GM12878 (cell line): Measurements from ENCODE around the gene CABLES1. TPM values are rescaled to one million over a fixed set of nuclear protein-coding genes. Genes with fewer than 3 reads are reported as not detected.

ENCODE experiments used
- ATF3 ChIP-seq: IDR thresholded peaks from 2 replicates; pipeline ENCODE4 v1.6.1; 2011; ENCODE audit warnings: low read depth, mild to moderate bottlenecking, low read length, moderate library complexity, borderline replicate concordance; ENCODE audit errors: extremely low read depth
- BHLHE40 ChIP-seq, 2 experiments: fragments of 450-650 bp in 1 of 2; IDR thresholded peaks; 2 replicates each; pipeline ENCODE4 v1.6.1; 2011 to 2017; ENCODE audit warnings: low read depth in 2 of 2, borderline replicate concordance in 1 of 2, improper control_type of control experiment in 1 of 2, low read length in 1 of 2, mild to moderate bottlenecking in 1 of 2
- CBX3 ChIP-seq: fragments of 200-600 bp; sonication (generic); IDR thresholded peaks from 2 replicates; pipeline ENCODE4 v1.6.1; 2016; ENCODE audit warnings: low read depth, borderline replicate concordance
- FOS ChIP-seq: IDR thresholded peaks from 3 replicates; pipeline ENCODE4 v1.6.1; 2011; ENCODE audit warnings: borderline replicate concordance; ENCODE audit not compliant: insufficient read length; ENCODE audit errors: extremely low read depth
- FOXK2 ChIP-seq: fragments of 450-650 bp; IDR thresholded peaks from 2 replicates; pipeline ENCODE4 v1.6.1; 2017; ENCODE audit warnings: mild to moderate bottlenecking, moderate library complexity
- HSF1 ChIP-seq: fragments of 150-350 bp; IDR thresholded peaks from 2 replicates; pipeline ENCODE4 v1.6.1; 2014; ENCODE audit warnings: mild to moderate bottlenecking, low read depth, low read length
- IRF5 ChIP-seq: fragments of 450-650 bp; IDR thresholded peaks from 2 replicates; pipeline ENCODE4 v1.6.1; 2017; ENCODE audit warnings: borderline replicate concordance
- KDM1A ChIP-seq: fragments of 200-600 bp; sonication (generic); IDR thresholded peaks from 2 replicates; pipeline ENCODE4 v1.6.1; 2016; ENCODE audit warnings: borderline replicate concordance
- MLLT1 ChIP-seq: fragments of 450-650 bp; IDR thresholded peaks from 2 replicates; pipeline ENCODE4 v1.6.1; 2016; ENCODE audit warnings: mild to moderate bottlenecking
- NBN ChIP-seq: fragments of 450-650 bp; IDR thresholded peaks from 2 replicates; pipeline ENCODE4 v1.6.1; 2016
- NKRF ChIP-seq: fragments of 450-650 bp; conservative IDR thresholded peaks from 2 replicates; pipeline ENCODE4 v1.6.1; 2017; ENCODE audit warnings: mild to moderate bottlenecking, moderate library complexity
- SIN3A ChIP-seq: IDR thresholded peaks from 2 replicates; pipeline ENCODE4 v1.6.1; 2012; ENCODE audit warnings: low read depth, low read length, improper control_type of control experiment
- TCF12 ChIP-seq: IDR thresholded peaks from 2 replicates; pipeline ENCODE4 v1.6.1; 2011; ENCODE audit warnings: low read depth, mild to moderate bottlenecking, low read length
- TCF7 ChIP-seq: IDR thresholded peaks from 2 replicates; pipeline ENCODE4 v1.6.1; 2014; ENCODE audit warnings: antibody characterized with exemption, borderline replicate concordance
- ZBED1 ChIP-seq: IDR thresholded peaks from 2 replicates; pipeline ENCODE4 v1.6.1; 2016; ENCODE audit warnings: borderline replicate concordance
- ZBTB40 ChIP-seq: fragments of 450-650 bp; IDR thresholded peaks from 2 replicates; pipeline ENCODE4 v1.6.1; 2016; ENCODE audit warnings: mild to moderate bottlenecking, moderate library complexity, borderline replicate concordance
- ZNF622 ChIP-seq: fragments of 450-650 bp; IDR thresholded peaks from 2 replicates; pipeline ENCODE4 v1.6.1; 2017; ENCODE audit warnings: mild to moderate bottlenecking, inconsistent platforms
- ZZZ3 ChIP-seq: IDR thresholded peaks from 2 replicates; pipeline ENCODE4 v1.6.1; 2011; ENCODE audit warnings: low read depth; ENCODE audit not compliant: control insufficient read depth, insufficient read length
- polyA plus RNA-seq, 11 experiments: library from polyadenylated mRNA; depleted of rRNA in 4 of 11; unstranded in 6 of 11; stranded (reverse) in 5 of 11; fragments of >200 nt; fragmentation: Nextera tagmentation in 4 of 11; fragmentation: Illumina TruSeq in 1 of 11; extraction: Ambion mirVana in 4 of 11; extraction: Trizol in 1 of 11; gene quantifications; 1 replicate in 1 of 11; 2 replicates in 10 of 11; pipeline versions ENCODE4 v1.2.1 to v1.2.3, GENCODE V29; 2011 to 2016; ENCODE audit warnings: inconsistent platforms in 2 of 11, missing spikeins in 2 of 11, low read depth in 1 of 11
- total RNA-seq, 4 experiments: library from RNA; depleted of rRNA in 3 of 4; stranded (reverse); fragments of >200 nt in 3 of 4; fragmentation: Illumina TruSeq in 1 of 4; extraction: Trizol in 1 of 4; gene quantifications; 2 replicates each; pipeline versions ENCODE4 v1.2.1 to v1.2.3, GENCODE V29; 2013 to 2021

CABLES1 gene
- total and polyA plus RNA-seq, 10 of the 15 experiments (the other 5 are each of a cell fraction or from before 2014, with no cell fraction given): 2.9 to 27.2 (median 8.2) TPM

GRCh38 chr18:23231340-23232021 lies 96.2 kb downstream of the CABLES1 start (continued):
- TF ChIP-seq ZBTB40: peak; percentile 50; the same call in 1 of the 2 replicates
- peak; percentile 94 for TF ChIP-seq MLLT1
- no peak for TF ChIP-seq KDM1A
- no peak for TF ChIP-seq CBX3
- TF ChIP-seq ZZZ3: no peak
- TF ChIP-seq FOXK2: no peak
- TF ChIP-seq NBN: peak; percentile 99
- no peak for TF ChIP-seq ZNF622
- TF ChIP-seq FOS: no peak
- TF ChIP-seq HSF1: 0 out of 2 replicates have a peak, but pooled peaks have one; percentile 38
- peak; percentile 96 for TF ChIP-seq TCF12
- TF ChIP-seq NKRF: 0 out of 2 replicates have a peak, but pooled peaks have one; percentile 13
- TF ChIP-seq IRF5: no peak
- peak; percentile 97 for TF ChIP-seq ZBED1
- peak; percentile 22; the same call in 1 of the 2 replicates for TF ChIP-seq ATF3
- TF ChIP-seq TCF7: peak; percentile 67; the same call in 1 of the 2 replicates
- TF ChIP-seq BHLHE40 (IDR thresholded peaks at IDR 0.05; ENCODE audit: borderline replicate concordance in 1 of 2, low read depth in 2 of 2, low read length in 1 of 2): peak; percentile 99 to 100
- TF ChIP-seq SIN3A: no peak
